Hepatocyte (in vitro differentiated cells): Measurements from ENCODE around the gene HLF.
"Not testable (repeated sequence)": the region's sequence is repeated elsewhere in the genome, so short reads cannot be mapped to it uniquely, and the experiment has no call there.

Source experiments
- CTCF ChIP-seq: fragments of 200-600 bp; sonication (generic); IDR thresholded peaks from 2 replicates; pipeline ENCODE4 v1.5.1; 2016; ENCODE audit warnings: antibody characterized with exemption, mild to moderate bottlenecking; ENCODE audit not compliant: poor library complexity
- EZH2phosphoT487 ChIP-seq: fragments of 200-600 bp; sonication (generic); IDR thresholded peaks from one replicate; pipeline ENCODE4 v1.6.1; 2018; ENCODE audit warnings: antibody characterized with exemption, mild to moderate bottlenecking, low read depth, moderate library complexity; ENCODE audit not compliant: unreplicated experiment, severe bottlenecking

DNA sequence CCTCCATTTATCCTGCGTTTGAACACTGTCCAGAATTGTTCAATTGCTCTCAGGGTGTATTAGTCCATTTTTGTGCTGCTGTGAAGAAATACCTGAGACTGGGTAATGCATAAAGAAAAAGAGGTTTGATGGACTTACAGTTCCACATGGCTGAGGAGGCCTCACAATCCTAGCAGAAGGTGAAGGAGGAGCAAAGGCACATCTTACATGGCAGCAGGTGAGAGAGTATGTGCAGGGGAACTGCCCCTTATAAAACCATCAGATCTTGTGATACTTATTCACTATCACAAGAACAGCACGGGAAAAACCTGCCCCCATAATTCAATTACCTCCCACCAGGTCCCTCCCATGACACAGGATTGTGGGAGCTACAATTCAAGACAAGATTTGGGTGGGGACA lies 63.8 kb downstream of the HLF start:
- TF ChIP-seq CTCF, EZH2phosphoT487: not testable (repeated sequence)
